IPS DF 6.9 (cell line): Measurements from ENCODE around the gene DPP6.

Source experiments
- DNase-seq: peaks from one replicate; pipeline ENCODE4 v3.0.0-alpha.2; 2013; ENCODE audit warnings: low read depth, low spot score
- H3K27ac ChIP-seq: one replicate; pipeline ENCODE4 v1.5.1; 2013; ENCODE audit warnings: low read length, control low read depth
- H3K27me3 ChIP-seq: 2 replicates; pipeline ENCODE4 v1.6.1; 2013; ENCODE audit warnings: mild to moderate bottlenecking, low read length; ENCODE audit not compliant: control insufficient read depth, insufficient read depth
- H3K36me3 ChIP-seq: 2 replicates; pipeline ENCODE4 v1.6.1; 2013; ENCODE audit warnings: low read length; ENCODE audit not compliant: control insufficient read depth, insufficient read depth
- H3K4me1 ChIP-seq: 2 replicates; pipeline ENCODE4 v1.6.1; 2013; ENCODE audit warnings: low read length; ENCODE audit not compliant: control insufficient read depth, insufficient read depth
- H3K4me3 ChIP-seq: 2 replicates; pipeline ENCODE4 v1.5.1; 2013; ENCODE audit warnings: mild to moderate bottlenecking, low read length
- H3K9me3 ChIP-seq: 2 replicates; pipeline ENCODE4 v1.6.1; 2013; ENCODE audit warnings: low read length, inconsistent platforms; ENCODE audit not compliant: control insufficient read depth, insufficient read depth
- WGBS: extraction: QIAGEN DNeasy Blood & Tissue Kit; methylation state at CpG from one replicate; pipeline ENCODE4 v1.1.7; 2013; ENCODE audit warnings: mixed read lengths, missing lambda C conversion rate; ENCODE audit not compliant: insufficient read length, insufficient coverage; 5-methylcytosine and 5-hydroxymethylcytosine counted together

DPP6 gene

DNA sequence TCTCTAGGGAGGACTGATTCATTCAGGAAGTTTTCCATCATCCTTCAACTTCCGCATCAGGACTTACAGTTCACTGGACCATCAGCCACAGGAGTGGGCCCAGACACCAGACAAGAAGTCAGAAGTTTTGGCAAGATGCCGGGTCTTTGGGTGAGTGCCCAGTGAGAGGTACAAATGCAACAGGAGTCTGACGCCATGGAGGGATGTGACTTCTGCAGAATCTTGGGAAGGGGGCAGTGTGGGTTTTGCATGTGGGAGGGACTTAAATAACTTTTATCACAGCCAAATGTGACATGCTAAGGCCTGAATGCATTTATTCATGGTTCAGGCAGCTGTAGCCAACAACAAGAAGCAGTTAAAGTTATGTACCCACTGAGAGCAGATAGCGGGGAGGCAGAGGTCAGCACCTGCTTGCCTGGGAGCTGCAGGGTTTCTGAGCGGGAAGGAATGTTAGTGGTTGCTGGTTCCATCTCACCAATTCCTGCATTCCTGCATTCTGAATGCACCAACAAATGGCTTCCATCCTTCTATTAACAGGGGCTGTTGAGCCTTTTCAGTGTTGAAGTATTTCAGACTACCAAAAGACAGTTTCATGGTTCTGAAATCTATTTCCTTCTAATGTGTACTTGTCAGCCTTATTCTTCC is 575.6 kb downstream of the DPP6 start:
- no CpG with 5 or more reads among the region's 5 CpGs for WGBS
- H3K27me3 ChIP-seq = no peaks in the 10 kb centered on the region
- H3K9me3 ChIP-seq = 0 out of 2 replicates have a peak, but pooled peaks cover 1% of the 10 kb centered on the region
- H3K36me3 ChIP-seq = no peaks in the 10 kb centered on the region
- H3K27ac ChIP-seq = no peak overlapping the region
- H3K4me3 ChIP-seq = no peak overlapping the region
- DNase-seq = no peak
- no peaks in the 10 kb centered on the region; the same call in 1 of the 2 replicates for H3K4me1 ChIP-seq

DNA sequence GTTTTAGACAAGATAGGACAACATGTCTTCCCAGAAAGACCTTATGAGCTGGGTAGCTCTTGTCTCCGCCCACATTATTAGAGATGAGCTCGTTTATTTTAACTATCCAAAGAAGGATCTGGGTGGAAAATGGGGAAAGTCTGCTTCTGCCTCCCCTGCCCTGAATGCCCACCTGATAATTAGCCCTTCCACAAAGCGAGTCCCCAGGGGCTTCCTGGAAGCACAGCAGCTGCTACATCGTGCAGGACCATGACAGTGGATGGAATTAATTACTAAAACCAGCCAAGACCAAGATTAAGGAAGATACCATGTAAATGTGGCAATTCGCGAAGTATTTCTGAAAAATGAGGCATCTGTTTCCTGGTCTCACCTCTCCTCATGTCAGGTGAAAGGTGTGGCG is 576.4 kb downstream of the DPP6 start:
- H3K27me3 ChIP-seq = no peaks in the 10 kb centered on the region
- no peak for DNase-seq
- H3K9me3 ChIP-seq = 0 out of 2 replicates have a peak, but pooled peaks cover 1% of the 10 kb centered on the region
- WGBS = no CpG with 5 or more reads among the region's 7 CpGs
- no peak overlapping the region for H3K4me3 ChIP-seq
- H3K4me1 ChIP-seq = no peaks in the 10 kb centered on the region; the same call in 1 of the 2 replicates
- H3K36me3 ChIP-seq = no peaks in the 10 kb centered on the region
- no peak overlapping the region for H3K27ac ChIP-seq

DNA sequence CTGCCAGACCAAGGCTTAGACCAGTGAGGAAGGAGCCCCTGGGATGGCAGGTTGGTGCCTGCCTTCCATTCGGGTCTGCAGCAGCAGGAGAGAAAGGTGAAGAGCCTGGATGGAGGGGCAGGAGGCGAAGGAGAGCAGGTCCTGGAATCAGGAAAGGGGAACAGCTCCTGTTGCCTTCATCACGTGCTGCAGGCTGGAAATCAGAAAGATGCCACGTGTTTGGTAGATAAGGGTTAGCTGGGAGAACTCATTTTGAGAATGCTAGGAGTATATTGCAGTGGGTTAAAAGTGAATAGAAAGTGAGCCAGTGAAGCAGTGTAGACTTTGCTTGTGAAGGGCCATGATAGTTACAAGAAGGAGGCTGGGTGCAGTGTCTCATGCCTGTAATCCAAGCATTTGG is 579.0 kb downstream of the DPP6 start:
- Histone ChIP-seq H3K27ac (no peak overlapping the region), H3K27me3 (no peaks in the 10 kb centered on the region), H3K4me1 (no peaks in the 10 kb centered on the region; the same call in 1 of the 2 replicates), H3K9me3 (no peaks in the 10 kb centered on the region), H3K36me3 (no peaks in the 10 kb centered on the region), H3K4me3 (no peak overlapping the region)
- no CpG with 5 or more reads among the region's 4 CpGs for WGBS
- no peak for DNase-seq

DNA sequence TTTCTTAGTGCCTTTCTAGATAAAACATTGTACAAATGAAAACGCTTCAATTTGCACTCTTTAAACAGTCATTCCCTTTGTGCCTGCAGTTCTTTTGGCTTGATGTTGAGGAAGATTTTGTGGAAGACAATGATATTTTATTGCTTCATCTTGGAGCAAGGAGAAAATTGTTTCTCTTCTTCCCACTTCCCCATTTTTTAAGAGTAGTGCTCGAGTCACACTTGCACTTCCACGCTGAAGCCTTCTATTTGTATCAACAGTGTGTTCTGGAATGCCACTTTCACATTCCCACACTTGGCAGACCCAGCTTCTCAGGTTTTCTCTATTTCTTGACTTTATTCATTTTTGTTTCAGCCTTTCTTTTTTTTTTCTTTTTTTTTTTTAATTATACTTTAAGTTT is 581.4 kb downstream of the DPP6 start:
- no CpG with 5 or more reads among the region's 3 CpGs for whole genome bisulfite sequencing
- H3K4me1 ChIP-seq = peaks cover 2% of the 10 kb centered on the region; the same call in 1 of the 2 replicates
- H3K36me3 ChIP-seq = no peaks in the 10 kb centered on the region
- H3K9me3 ChIP-seq = no peaks in the 10 kb centered on the region
- DNase-seq = no peak
- H3K27ac ChIP-seq = no peak overlapping the region
- H3K27me3 ChIP-seq = no peaks in the 10 kb centered on the region
- H3K4me3 ChIP-seq = no peak overlapping the region

DNA sequence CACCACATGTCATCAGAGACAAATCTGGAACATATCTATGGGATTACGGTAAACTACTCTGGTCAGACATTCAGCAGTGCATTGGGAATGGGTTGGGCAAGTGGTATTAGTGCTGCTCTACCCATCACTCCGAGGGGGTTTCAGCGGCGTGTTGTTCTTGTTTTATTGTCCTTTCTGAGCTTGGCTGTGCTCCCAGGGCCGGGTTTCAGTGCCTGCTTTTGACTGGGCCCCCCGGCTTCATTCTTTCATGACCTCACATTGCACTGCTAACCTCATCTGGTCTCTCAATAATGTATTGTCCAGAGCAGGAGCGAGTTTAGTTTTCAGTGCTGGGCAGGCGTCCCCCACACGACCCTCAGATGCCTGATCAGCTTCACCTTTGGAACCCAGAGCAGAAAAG is 586.1 kb downstream of the DPP6 start:
- Histone ChIP-seq H3K4me1 (0 out of 2 replicates have a peak, but pooled peaks cover 2% of the 10 kb centered on the region), H3K27me3 (no peaks in the 10 kb centered on the region), H3K9me3 (no peaks in the 10 kb centered on the region), H3K4me3 (no peak overlapping the region), H3K27ac (no peak overlapping the region), H3K36me3 (no peaks in the 10 kb centered on the region)
- no CpG with 5 or more reads among the region's 9 CpGs for WGBS
- no peak for DNase-seq

DNA sequence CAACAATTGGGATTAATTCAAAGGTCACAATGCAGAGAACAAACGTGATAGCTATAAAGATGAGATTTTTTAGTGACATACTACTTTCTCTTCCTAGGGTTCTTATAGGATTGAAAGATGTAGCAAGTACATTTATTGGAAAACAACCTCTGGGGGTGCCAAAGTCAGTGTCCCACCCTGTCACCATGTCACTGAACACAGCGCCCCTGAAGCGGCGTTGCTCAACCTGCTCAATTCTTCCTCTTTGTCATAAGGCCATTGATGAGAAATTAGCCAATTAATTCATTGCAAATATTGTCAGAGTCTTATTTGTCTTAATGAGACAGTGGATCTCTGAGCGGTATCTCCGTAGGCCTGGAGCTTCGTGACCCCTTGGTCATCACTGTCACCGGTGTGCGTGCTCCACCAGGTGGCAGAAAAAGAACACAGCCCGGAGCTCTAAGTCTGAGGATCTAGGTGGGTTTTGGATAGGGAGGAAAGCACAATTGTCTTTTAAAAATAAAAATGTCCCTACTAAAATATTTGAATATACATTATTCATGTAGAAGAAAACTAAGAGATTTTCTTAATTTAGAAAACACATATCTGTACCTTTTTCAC is 588.2 kb downstream of the DPP6 start:
- Histone ChIP-seq H3K4me1 (0 out of 2 replicates have a peak, but pooled peaks cover 2% of the 10 kb centered on the region), H3K27ac (no peak overlapping the region), H3K27me3 (no peaks in the 10 kb centered on the region), H3K4me3 (no peak overlapping the region), H3K9me3 (no peaks in the 10 kb centered on the region), H3K36me3 (no peaks in the 10 kb centered on the region)
- no peak for DNase-seq
- WGBS = no CpG with 5 or more reads among the region's 10 CpGs

DNA sequence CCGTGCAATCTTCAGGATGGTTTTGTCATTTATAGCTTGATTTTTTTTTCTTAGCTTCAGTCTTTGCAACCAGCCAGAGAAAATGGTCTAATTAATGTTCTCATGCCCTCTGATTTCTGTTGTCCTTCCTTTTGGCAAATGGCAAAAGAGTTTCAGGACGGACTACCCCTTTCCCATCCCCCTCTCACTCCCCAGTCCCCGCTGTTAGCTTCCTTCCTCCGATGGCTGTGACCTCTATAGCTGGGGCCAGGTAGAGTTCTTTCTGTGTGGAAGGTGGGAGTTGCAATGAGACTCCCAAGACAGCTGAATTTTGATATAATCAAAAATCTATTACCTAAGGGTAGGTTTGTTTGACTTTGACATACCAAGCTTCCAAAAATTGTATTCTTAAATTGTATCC is 588.7 kb downstream of the DPP6 start:
- Histone ChIP-seq H3K27me3 (no peaks in the 10 kb centered on the region), H3K4me1 (0 out of 2 replicates have a peak, but pooled peaks cover 2% of the 10 kb centered on the region), H3K9me3 (no peaks in the 10 kb centered on the region), H3K4me3 (no peak overlapping the region), H3K36me3 (no peaks in the 10 kb centered on the region), H3K27ac (no peak overlapping the region)
- DNase-seq = no peak
- WGBS = no CpG with 5 or more reads among the region's 4 CpGs

DNA sequence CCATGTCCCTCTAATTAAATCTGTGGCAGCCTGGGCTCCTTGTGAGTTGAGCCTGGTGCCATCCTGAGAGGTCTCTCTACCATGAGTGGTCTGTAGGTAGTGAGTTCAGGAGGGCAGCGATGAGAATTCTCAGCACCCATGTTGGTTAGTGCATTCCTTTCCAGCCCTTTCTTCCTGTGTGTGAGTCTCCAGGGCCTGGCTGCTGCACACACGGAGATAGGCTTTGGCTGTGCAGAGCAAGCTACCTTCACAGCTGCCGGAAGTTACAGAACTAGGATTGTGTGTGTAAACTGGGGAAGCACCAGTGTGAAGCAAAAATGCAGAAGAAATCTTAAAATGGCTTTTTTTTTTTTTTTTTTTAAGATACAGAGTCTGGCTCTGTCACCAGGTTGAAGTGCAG is 592.2 kb downstream of the DPP6 start:
- H3K27ac ChIP-seq = no peak overlapping the region
- H3K27me3 ChIP-seq = no peaks in the 10 kb centered on the region
- no CpG with 5 or more reads among the region's 3 CpGs for WGBS
- no peak for DNase-seq
- no peak overlapping the region for H3K4me3 ChIP-seq
- no peaks in the 10 kb centered on the region for H3K9me3 ChIP-seq
- no peaks in the 10 kb centered on the region for H3K36me3 ChIP-seq
- no peaks in the 10 kb centered on the region for H3K4me1 ChIP-seq

DNA sequence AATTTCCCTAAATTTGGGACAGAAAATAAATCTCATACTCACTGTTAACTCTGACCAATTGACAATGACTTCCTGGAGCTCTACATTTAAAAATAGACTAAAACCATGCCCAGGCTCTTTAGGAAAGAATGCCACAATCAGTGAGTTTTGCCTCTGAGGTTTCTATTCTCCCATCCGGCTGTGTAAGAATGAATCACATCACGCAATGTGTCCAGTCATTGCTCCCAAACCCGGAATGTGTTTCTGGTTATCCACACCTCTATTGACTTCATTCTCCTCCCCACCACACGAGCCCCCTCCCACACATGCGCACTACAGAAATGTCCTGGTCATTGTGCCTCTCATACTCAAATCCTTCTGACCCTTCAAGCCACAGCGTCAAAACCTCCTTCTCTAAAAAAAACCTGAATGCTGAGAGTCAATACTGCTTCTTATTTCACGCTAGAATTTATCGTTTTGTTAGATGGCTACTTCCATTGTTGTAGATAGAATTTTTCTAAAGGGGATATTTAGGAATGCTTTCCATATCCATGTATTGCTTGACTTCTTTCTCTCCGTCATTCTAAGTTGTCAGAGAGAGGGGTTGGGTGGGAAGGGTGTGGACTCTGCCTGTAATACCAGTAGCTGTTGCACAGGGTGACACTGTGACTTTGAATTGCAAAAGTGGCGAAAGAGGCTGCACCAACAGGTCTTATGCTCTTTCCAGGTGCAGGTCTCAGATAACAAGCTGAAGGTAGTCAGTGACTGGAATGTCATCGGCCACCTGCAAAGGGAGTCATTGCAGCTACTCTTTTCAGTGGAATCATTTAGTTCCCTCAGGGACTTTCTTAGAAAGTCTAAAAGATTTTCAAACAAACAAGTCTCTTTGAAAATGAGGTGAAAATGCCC is 594.2 kb downstream of the DPP6 start:
- no peaks in the 10 kb centered on the region for H3K36me3 ChIP-seq
- no peak overlapping the region for H3K27ac ChIP-seq
- H3K4me3 ChIP-seq = no peak overlapping the region
- no peaks in the 10 kb centered on the region for H3K9me3 ChIP-seq
- no peaks in the 10 kb centered on the region for H3K4me1 ChIP-seq
- no CpG with 5 or more reads among the region's 11 CpGs for WGBS
- no peak for DNase-seq
- no peaks in the 10 kb centered on the region for H3K27me3 ChIP-seq

DNA sequence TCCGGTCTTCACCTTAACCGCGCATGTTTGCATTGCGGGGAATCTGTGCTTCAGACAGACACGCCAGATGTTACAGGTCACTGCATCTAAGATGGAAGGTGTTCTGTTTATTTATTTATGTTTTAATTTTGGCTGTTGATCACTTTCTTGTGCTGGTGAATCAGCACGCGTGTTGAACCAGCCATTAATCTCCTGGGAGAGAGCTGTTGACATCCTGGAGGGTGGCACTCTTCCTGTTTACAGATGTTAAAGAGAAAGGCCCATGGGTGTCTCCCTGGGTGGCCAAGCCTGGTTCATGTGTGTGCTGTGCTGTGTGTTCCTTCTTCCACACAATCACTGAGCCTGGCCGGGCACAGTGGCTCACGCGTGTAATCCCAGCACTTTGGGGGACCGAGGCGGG is 595.4 kb downstream of the DPP6 start:
- no peaks in the 10 kb centered on the region for H3K27me3 ChIP-seq
- no peak overlapping the region for H3K27ac ChIP-seq
- H3K9me3 ChIP-seq = no peaks in the 10 kb centered on the region
- H3K4me3 ChIP-seq = no peak overlapping the region
- WGBS = no CpG with 5 or more reads among the region's 12 CpGs
- H3K4me1 ChIP-seq = no peaks in the 10 kb centered on the region
- no peaks in the 10 kb centered on the region for H3K36me3 ChIP-seq
- DNase-seq = no peak
